SU-DHL-6 (cell line): Measurements from ENCODE around the gene CYB5A.

Experiments used
- H2AFZ ChIP-seq: fragments of 200-600 bp; sonication (generic); 2 replicates; pipeline ENCODE4 v1.6.1; 2014; ENCODE audit warnings: low read depth, mild to moderate bottlenecking, moderate library complexity, mixed read lengths, antibody characterized with exemption, low read length; ENCODE audit not compliant: severe bottlenecking
- H3F3A ChIP-seq: fragments of 200-600 bp; shearing (Covaris generic); 2 replicates; pipeline ENCODE4 v1.6.0; 2016; ENCODE audit warnings: antibody characterized with exemption, mild to moderate bottlenecking; ENCODE audit not compliant: insufficient read depth
- H3K27ac ChIP-seq: fragments of 200-600 bp; sonication (generic); 2 replicates; pipeline ENCODE4 v1.5.1; 2016; ENCODE audit warnings: low read depth, mild to moderate bottlenecking, low read length, moderate library complexity, mixed read lengths
- H3K27me3 ChIP-seq: fragments of 200-600 bp; sonication (generic), shearing (Covaris generic); 2 replicates; pipeline ENCODE4 v1.6.0; 2014; ENCODE audit warnings: mild to moderate bottlenecking, low read length
- H3K36me3 ChIP-seq: fragments of 200-600 bp; sonication (generic); 2 replicates; pipeline ENCODE4 v1.6.1; 2014; ENCODE audit warnings: mild to moderate bottlenecking, low read length, mixed read lengths
- H3K4me2 ChIP-seq: fragments of 300-600, 200-600 bp; shearing (Covaris generic), sonication (generic); 2 replicates; pipeline ENCODE4 v1.6.0; 2014; ENCODE audit warnings: low read length, low read depth, mild to moderate bottlenecking; ENCODE audit not compliant: poor library complexity, severe bottlenecking
- H3K4me3 ChIP-seq: fragments of 200-600 bp; sonication (generic); 2 replicates; pipeline ENCODE4 v1.5.1; 2014; ENCODE audit warnings: antibody characterized with exemption, low read length, mild to moderate bottlenecking, mixed read lengths; ENCODE audit not compliant: insufficient read depth, poor library complexity, severe bottlenecking
- H3K79me2 ChIP-seq: fragments of 200-600 bp; sonication (generic); 2 replicates; pipeline ENCODE4 v1.6.1; 2014; ENCODE audit warnings: mild to moderate bottlenecking, low read length, moderate library complexity; ENCODE audit not compliant: insufficient read depth
- H3K9ac ChIP-seq: fragments of 200-600 bp; sonication (generic); 2 replicates; pipeline ENCODE4 v1.7.0; 2014; ENCODE audit warnings: mild to moderate bottlenecking, low read length
- H3K9me2 ChIP-seq: fragments of 200-600 bp; sonication (generic); replicated peaks from 2 replicates; pipeline ENCODE4 v1.6.1; 2014; ENCODE audit warnings: low read length; ENCODE audit not compliant: insufficient read depth
- H3K9me3 ChIP-seq: fragments of 200-600 bp; sonication (generic); 2 replicates; pipeline ENCODE4 v1.6.1; 2014; ENCODE audit warnings: low read length, mixed read lengths; ENCODE audit not compliant: insufficient read depth
- H4K20me1 ChIP-seq: fragments of 200-600 bp; sonication (generic); 2 replicates; pipeline ENCODE4 v1.6.1; 2014; ENCODE audit warnings: low read depth, mild to moderate bottlenecking, antibody characterized with exemption, low read length, moderate library complexity, mixed read lengths
- EZH2phosphoT487 ChIP-seq: fragments of 200-600 bp; sonication (generic), shearing (Covaris generic); conservative IDR thresholded peaks from 2 replicates; pipeline ENCODE4 v1.6.1; 2018; ENCODE audit warnings: mild to moderate bottlenecking, antibody characterized with exemption, low read length, moderate library complexity, mixed read lengths
- TF ChIP-seq, protein P1 (sequence below): fragments of 200-600 bp; sonication (generic); IDR thresholded peaks from one replicate; pipeline ENCODE4 v1.5.1; 2017; ENCODE audit warnings: antibody characterized with exemption, mild to moderate bottlenecking, low read length, moderate library complexity; ENCODE audit not compliant: insufficient read depth, poor library complexity, severe bottlenecking

The CYB5A gene

DNA sequence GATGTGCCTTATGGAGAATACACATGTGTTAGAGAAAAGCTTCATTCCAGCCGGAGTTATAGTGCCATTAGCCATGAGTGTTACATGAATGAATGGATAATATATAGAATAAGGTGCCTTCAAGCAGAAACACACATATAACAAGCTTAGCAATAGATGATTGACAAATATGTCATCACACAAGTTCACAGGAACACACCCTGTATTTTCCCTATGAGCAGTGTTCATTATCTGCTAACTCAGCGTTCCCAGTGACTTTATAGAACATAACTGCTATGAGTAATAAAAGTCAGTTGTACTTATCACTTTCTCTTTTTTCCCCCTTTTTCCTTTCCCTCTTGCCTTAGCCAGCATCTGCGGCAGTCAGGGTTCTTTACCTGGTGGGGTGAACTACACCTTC lies 78.3 kb downstream of the CYB5A start:
- H3K9ac ChIP-seq: no peak overlapping the region
- H2AFZ ChIP-seq: no peak overlapping the region
- H3K79me2 ChIP-seq: no peaks in the 10 kb centered on the region
- no peaks in the 10 kb centered on the region for H3K9me3 ChIP-seq
- H3K4me2 ChIP-seq: no peak overlapping the region
- no peaks in the 10 kb centered on the region for H3K27me3 ChIP-seq
- H3F3A ChIP-seq: no peaks in the 10 kb centered on the region
- H3K9me2 ChIP-seq: no peaks in the 10 kb centered on the region
- TF ChIP-seq, protein P1, sequence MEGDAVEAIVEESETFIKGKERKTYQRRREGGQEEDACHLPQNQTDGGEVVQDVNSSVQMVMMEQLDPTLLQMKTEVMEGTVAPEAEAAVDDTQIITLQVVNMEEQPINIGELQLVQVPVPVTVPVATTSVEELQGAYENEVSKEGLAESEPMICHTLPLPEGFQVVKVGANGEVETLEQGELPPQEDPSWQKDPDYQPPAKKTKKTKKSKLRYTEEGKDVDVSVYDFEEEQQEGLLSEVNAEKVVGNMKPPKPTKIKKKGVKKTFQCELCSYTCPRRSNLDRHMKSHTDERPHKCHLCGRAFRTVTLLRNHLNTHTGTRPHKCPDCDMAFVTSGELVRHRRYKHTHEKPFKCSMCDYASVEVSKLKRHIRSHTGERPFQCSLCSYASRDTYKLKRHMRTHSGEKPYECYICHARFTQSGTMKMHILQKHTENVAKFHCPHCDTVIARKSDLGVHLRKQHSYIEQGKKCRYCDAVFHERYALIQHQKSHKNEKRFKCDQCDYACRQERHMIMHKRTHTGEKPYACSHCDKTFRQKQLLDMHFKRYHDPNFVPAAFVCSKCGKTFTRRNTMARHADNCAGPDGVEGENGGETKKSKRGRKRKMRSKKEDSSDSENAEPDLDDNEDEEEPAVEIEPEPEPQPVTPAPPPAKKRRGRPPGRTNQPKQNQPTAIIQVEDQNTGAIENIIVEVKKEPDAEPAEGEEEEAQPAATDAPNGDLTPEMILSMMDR: no peak
- no peak for TF ChIP-seq EZH2phosphoT487
- H3K27ac ChIP-seq: no peak overlapping the region
- no peaks in the 10 kb centered on the region for H4K20me1 ChIP-seq
- H3K4me3 ChIP-seq: no peak overlapping the region
- no peaks in the 10 kb centered on the region for H3K36me3 ChIP-seq

- no peak overlapping the region for H2AFZ ChIP-seq
- H3K79me2 ChIP-seq: no peaks in the 10 kb centered on the region
- TF ChIP-seq EZH2phosphoT487: no peak
- TF ChIP-seq, protein P1: no peak
- H3F3A ChIP-seq: no peaks in the 10 kb centered on the region
- no peak overlapping the region for H3K4me3 ChIP-seq
- H3K9me2 ChIP-seq: no peaks in the 10 kb centered on the region
- no peaks in the 10 kb centered on the region for H3K36me3 ChIP-seq
- no peaks in the 10 kb centered on the region for H4K20me1 ChIP-seq
- H3K9ac ChIP-seq: no peak overlapping the region
- no peak overlapping the region for H3K27ac ChIP-seq
- no peaks in the 10 kb centered on the region for H3K27me3 ChIP-seq
- H3K4me2 ChIP-seq: no peak overlapping the region
- H3K9me3 ChIP-seq: no peaks in the 10 kb centered on the region
These were observed 87.1 kb downstream of the CYB5A start for GRCh38 chr18:74204526-74205152.

DNA sequence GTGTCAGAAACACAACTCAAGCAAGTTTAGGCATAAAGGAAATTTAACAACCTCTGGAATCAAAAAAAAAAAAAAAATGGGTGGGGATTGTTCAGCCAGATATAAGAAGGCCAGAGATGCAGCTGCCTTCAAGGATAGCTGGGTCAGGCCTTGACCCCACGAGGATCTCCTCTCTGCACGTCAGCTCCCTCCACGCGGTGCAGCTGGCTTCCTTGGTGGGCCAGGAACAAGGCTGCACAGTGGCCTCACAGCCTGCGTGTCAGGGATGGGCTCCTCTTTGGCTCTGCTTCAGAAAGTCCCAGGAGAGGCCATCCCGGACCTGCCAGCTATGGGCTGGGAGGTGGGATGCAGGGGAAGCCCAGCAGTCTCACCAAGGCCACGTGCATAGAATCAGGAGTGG lies 88.0 kb downstream of the CYB5A start:
- H3K36me3 ChIP-seq: no peaks in the 10 kb centered on the region
- no peaks in the 10 kb centered on the region for H3F3A ChIP-seq
- no peak overlapping the region for H3K4me3 ChIP-seq
- no peaks in the 10 kb centered on the region for H3K9me3 ChIP-seq
- H3K27me3 ChIP-seq: no peaks in the 10 kb centered on the region
- H3K4me2 ChIP-seq: no peak overlapping the region
- H3K9me2 ChIP-seq: no peaks in the 10 kb centered on the region
- no peaks in the 10 kb centered on the region for H4K20me1 ChIP-seq
- no peak overlapping the region for H2AFZ ChIP-seq
- H3K27ac ChIP-seq: no peak overlapping the region
- no peaks in the 10 kb centered on the region for H3K79me2 ChIP-seq
- TF ChIP-seq EZH2phosphoT487: no peak
- TF ChIP-seq, protein P1: no peak
- no peak overlapping the region for H3K9ac ChIP-seq
